HG03520 (cell line): ENCODE data around the gene CALD1.
"Not testable (repeated sequence)": the region's sequence is repeated elsewhere in the genome, so short reads cannot be mapped to it uniquely, and the experiment has no call there.

ENCODE experiments used
- ATAC-seq: cut with Tn5 transposase; IDR thresholded peaks from one replicate; pipeline ENCODE4 v1.9.1; 2021; ENCODE audit warnings: mild to moderate bottlenecking, moderate library complexity; ENCODE audit not compliant: unreplicated experiment

The CALD1 gene

GRCh38 chr7:134942690-134943466 is 163.4 kb downstream of the CALD1 start:
- ATAC-seq: no peak

DNA sequence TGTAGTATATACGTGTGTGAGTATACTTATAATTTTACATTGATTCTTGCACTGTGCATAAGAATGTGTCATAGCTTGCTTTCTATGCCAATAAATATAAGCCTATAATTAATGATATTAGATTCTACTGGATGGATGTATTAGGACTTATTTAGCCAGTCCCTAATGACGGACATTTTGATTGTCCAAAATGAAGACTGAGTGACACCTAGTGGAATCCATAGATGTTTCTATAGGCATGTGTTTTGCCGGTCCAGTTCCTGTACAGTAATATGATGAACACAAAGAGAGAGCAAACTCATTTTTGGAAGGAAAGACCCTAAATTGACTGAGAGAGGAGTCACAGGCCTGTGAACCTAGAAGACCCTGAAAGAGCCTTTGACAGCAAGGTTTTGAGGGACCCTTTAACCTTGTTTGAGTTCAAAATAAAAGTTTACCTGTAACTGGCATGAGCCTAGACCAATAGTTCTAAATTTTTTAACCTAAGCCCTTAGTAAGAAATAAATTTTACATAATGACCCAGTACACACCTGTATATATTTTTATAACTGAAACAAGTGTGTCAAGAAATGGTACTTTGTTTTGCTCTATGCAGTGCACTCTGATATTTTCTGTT is 164.5 kb downstream of the CALD1 start:
- ATAC-seq: no peak

GRCh38 chr7:134945691-134946090 is 166.3 kb downstream of the CALD1 start:
- no peak for ATAC-seq

DNA sequence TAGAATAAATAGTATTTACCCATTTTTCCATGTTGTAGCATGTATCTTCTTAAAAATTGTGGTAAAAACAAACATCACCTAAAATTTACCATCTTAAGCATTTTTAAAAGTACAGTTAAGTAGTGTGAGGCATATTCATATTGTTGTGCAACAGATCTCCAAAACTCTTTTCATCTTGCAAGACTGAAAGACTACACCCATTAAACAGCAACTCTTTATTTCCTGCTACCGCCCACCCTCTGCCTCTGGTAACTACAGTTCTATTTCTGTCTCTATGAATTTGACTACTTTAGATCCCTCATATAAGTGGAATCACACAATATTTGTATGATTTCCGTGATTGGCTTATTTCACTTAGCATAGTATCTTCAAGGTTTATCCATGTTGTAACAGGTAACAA is 166.8 kb downstream of the CALD1 start:
- ATAC-seq: no peak

- no peak for ATAC-seq
Observed at GRCh38 chr7:134947329-134947728, 167.9 kb downstream of the CALD1 start.

- no peak for ATAC-seq
Observed at GRCh38 chr7:134947831-134948230, 168.4 kb downstream of the CALD1 start.

DNA sequence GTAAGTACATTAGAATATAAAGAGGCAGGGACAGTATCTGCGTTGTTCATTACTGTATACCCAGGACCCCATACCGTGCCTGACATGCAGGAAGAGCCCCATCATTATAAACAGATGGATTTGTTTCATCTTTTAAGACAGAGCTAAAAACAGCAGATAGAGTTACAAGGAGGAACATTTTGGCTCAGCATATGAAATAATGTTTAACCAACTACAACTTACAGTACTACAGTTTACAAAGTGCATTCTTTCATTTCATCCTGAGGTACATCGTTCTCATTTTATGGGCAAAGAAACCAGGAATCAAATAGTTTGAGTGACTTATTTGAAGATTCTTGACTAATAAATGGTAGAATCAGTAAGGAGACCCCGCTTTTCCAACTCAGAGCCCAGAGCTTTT is 168.8 kb downstream of the CALD1 start:
- ATAC-seq: no peak

DNA sequence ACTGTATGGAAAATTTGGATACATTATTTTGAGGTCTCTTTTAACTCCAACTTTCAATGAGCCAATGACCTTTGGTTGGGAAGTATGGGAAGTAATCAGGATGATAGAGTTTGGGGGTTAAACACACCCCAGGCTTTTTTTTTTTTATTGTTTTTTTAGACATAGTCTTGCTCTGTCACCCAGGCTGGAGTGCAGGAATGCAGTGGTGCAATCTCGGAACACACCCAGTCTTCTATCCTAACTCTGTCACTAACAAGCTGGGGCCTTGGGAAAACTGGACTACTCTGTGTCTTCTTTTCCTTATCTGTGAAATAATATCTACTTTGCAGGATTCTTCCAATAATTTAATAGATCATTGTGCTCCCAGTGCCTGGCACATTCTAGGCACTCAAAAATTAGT is 169.3 kb downstream of the CALD1 start:
- no peak for ATAC-seq

DNA sequence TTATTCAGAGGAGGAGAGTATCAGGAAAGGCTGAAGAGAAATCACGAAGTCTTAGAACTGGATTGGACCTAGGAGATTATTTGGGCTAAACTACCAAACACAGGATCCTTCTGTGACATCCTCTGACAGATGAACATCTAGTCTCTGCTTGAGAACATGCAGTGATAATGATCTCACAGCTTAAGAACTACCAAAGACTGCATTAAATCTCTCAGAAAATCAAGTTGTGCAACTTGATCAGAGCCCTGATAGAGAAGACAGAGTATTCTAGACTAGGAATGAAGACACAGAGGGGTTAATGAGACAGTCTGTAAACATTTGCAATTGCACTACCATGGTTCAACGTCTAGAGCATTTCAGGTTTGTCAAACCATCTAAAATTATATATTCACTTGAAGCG is 169.7 kb downstream of the CALD1 start:
- no peak for ATAC-seq

DNA sequence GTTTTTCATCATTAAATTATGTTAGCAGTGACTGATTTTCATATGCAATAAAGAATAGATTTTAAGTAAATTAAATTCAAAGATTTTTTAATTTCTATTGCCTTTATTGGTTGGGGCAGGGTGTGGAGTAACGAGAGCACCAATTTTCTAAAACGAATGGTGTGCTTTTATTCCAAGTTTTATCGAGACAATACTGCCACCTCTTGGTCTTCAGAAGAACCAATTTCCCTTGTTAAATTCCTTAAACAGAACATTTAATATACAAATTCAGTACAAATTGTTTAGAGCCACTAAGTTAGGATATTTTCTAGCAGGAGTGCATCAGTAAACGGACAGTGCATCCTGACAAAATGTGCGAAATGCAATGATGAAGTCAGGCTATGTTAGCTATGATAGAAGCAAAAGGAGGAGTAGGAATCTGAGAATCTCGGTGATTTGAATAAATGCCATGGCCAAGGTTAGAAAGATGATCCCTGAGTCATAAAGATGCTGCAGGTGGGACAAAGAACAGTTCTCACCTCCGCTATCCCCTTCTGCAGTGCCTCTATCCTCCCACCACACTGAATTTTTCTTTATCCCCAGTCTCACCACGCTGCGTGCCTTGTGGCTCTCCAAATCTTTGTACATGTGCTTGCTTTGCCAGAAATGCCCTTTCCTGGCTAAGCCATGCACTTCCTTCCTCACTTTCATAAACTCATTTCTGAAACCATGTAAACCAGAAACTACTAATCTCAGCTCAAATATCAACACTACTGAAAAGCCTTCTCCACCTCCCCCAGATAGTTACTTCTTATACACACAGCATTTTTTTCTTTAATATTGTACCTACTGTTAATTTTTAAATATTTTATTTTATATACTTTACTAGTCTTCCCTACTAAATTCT is 175.0 kb downstream of the CALD1 start:
- ATAC-seq: no peak

DNA sequence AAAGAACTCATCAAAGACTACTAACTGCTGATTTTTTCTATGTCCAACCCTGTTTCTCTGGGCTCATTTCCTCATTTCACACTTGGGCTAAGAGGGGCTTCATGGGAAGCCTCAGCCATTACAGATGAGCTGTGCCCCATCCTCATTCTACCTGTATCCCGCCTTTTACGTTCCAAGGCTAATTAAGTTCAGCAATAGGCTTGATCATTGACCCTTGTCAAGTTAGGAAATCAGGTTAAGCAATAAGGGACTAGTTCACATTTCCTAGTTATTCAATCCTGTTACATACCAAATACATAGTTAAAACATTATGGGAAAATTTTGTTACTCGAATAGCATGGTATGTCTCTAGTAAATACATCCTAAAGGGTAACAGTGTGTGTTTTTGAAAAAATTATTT is 177.6 kb downstream of the CALD1 start:
- ATAC-seq: no peak

GRCh38 chr7:134959810-134960209 is 180.4 kb downstream of the CALD1 start:
- ATAC-seq: no peak

- ATAC-seq: no peak
Observed at GRCh38 chr7:134962270-134962780, 182.9 kb downstream of the CALD1 start.

GRCh38 chr7:134963036-134963435 is 183.6 kb downstream of the CALD1 start:
- ATAC-seq: no peak

DNA sequence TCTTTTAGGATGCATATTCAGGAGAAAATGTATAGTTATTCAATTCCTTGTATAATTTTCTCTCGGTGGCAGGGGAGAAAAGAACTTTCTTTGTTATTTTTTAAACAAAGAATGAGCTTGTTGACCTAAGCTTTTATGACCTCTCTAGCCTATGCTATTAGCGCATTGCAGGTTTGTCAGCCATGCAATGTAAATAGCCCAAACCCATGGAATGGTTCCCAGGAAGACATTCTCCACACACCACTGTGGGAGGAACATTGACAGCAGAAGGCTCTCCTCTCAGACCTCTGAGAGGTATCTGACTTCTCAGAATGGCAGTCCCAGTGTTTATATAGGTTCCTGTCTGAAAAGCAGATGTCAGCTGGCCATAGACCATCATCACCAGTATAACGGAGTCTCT is 187.3 kb downstream of the CALD1 start:
- ATAC-seq: no peak

- ATAC-seq: no peak
Observed at GRCh38 chr7:134968110-134968509, 188.7 kb downstream of the CALD1 start.

- not testable (repeated sequence) for ATAC-seq
Observed at GRCh38 chr7:134981645-134982044, 202.2 kb downstream of the CALD1 start.

DNA sequence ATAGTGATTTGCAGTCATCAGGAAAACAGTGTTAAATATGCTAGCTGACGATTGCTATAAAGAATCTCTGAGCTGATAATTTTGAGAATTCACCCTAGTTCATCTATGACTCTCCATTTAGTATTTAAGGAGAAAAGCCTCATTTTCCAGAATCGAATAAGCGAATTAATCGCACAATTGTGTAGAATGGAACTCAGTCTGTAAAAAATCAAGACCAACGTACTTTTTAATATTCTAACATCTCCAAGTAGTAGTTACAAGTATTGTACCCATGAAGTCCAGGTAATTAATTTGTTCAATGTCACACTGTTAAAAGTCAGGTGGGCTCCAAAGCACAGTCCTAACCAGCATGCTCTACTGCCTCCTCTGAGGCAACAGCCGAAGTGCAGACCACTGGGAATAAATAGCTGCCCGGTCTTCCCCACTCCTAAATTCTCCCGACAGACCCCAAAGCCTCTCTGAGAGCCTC is 206.5 kb downstream of the CALD1 start:
- peak; percentile 38 for ATAC-seq

DNA sequence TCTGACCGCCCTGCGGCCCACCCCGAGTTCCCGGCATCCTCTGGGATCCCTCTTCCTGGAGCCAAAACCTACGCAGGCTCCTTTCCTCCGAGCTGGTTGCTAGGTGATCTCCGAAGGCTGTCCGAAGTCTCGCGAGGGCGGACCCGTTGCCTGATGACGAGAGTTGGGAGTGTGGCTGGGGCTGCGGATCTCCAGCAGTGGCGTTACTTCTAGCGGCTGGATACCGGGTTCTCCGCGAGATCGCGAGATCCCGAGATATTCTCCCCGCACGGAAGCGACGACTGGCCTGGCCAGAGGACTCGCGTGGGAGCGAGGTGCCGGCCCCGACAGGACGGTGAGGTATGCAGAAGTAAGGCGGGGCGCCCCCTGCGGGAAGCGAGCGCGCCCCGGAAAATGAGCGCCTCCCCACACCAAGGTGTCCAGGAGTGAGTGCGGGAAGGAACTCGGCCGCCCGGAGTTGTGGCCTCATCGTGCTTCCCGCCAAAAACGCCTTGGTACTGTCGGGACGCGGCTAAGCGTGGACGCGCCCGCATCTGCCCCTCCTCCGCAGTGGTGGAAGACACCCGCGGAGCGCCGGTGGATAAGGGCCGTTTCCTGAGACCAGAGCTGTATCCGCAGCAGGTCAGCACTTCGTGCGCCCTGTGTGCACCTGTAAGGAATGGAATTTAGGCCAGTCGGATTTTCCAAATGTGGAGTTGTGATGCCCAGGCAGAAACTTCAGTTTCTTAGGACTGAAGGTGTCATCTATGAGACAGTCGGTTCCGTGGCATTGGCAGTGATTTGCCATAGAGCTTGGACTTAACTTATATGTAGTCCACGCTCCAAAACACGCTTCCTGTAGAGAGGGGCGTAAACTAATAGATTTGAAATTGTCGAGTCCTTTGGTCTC is 207.2 kb downstream of the CALD1 start, which contains the start of gene AGBL3:
AGBL3 (plus strand) TSS at position 146 of the 889 bp plus-strand sequence. CDS start 1,426 bp downstream, outside the sequence.
- ATAC-seq: peak; percentile 88

- ATAC-seq: no peak
Observed at GRCh38 chr7:134988161-134988560, 208.7 kb downstream of the CALD1 start.
